ENCODE results near the gene HIF3A. TPM values are rescaled to one million over a fixed set of nuclear protein-coding genes. Genes with fewer than 3 reads are reported as not detected.

Gene HIF3A
- total and polyA plus RNA-seq, 2 donors (not counting 1 experiment from before 2014, with no cell fraction given): 0.12 to 1.5 TPM

- no peaks in the 10 kb centered on the region for H3K36me3 ChIP-seq (ENCODE audit: control insufficient read depth, insufficient read depth, low read length)
- H3K4me2 ChIP-seq (ENCODE audit: extremely low read depth, insufficient read depth, low read length): no peak overlapping the region
- H3K9me3 ChIP-seq (ENCODE audit: control insufficient read depth, insufficient read depth, low read depth, low read length): no peaks in the 10 kb centered on the region
- H3K4me1 ChIP-seq (ENCODE audit: control insufficient read depth, extremely low read depth, insufficient read depth, low read length): no peaks in the 10 kb centered on the region
- peaks cover 3% of the 10 kb centered on the region for H3K27me3 ChIP-seq (ENCODE audit: control insufficient read depth, insufficient read depth, low read length)
- no peak overlapping the region for H3K4me3 ChIP-seq (replicated peaks in 1 of 4; ENCODE audit: control extremely low read depth in 1 of 4, insufficient read depth in 1 of 4, low read depth in 3 of 4, low read length in 4 of 4)
- no peak overlapping the region for H3K9ac ChIP-seq (ENCODE audit: insufficient read depth, low read length)
- H4K20me1 ChIP-seq (ENCODE audit: control insufficient read depth, extremely low read depth, insufficient read depth, low read length): no peaks in the 10 kb centered on the region
- DNase-seq (ENCODE audit: low read depth in 2 of 2): no peak
- no peak overlapping the region for H2AFZ ChIP-seq (ENCODE audit: low read length)
- TF ChIP-seq CTCF (conservative IDR thresholded peaks at IDR 0.05 in 1 of 2, IDR thresholded peaks at IDR 0.05 in 1 of 2; ENCODE audit: low read depth in 1 of 2, low read length in 2 of 2) (no peak), EZH2 (IDR thresholded peaks at IDR 0.05; ENCODE audit: low read length, missing control alignments) (no peak)
- no peaks in the 10 kb centered on the region for H3K79me2 ChIP-seq (ENCODE audit: control insufficient read depth, insufficient read depth, low read length)
- no peak overlapping the region for H3K27ac ChIP-seq (ENCODE audit: insufficient read depth, low read length)
These were observed 13.1 kb upstream of the HIF3A start for GRCh38 chr19:46283771-46284170.

DNA sequence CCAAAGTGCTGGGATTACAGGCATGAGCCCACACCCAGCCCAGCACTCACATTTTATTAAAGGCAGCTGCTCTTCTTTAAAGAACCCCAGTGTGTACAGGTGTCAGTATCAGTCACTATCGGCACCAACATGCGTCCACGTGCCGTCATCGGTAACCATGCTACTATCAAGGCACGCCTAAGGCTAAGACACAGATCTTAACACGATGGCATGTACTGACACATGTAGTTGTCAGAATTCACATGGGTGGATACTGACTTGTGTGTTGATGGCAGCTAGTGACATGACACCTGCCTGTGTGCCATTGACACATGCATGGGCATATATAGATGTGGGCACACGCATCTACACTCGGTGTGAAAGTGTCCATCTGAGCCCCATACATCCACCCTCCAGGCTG, 12.2 kb upstream of the HIF3A start:
- no peak overlapping the region for H2AFZ ChIP-seq (ENCODE audit: low read length)
- H3K4me3 ChIP-seq (replicated peaks in 1 of 4; ENCODE audit: control extremely low read depth in 1 of 4, insufficient read depth in 1 of 4, low read depth in 3 of 4, low read length in 4 of 4): no peak overlapping the region
- no peak overlapping the region for H3K27ac ChIP-seq (ENCODE audit: insufficient read depth, low read length)
- no peaks in the 10 kb centered on the region for H3K36me3 ChIP-seq (ENCODE audit: control insufficient read depth, insufficient read depth, low read length)
- peaks cover 7% of the 10 kb centered on the region for H3K4me1 ChIP-seq (ENCODE audit: control insufficient read depth, extremely low read depth, insufficient read depth, low read length)
- no peaks in the 10 kb centered on the region for H3K27me3 ChIP-seq (ENCODE audit: control insufficient read depth, insufficient read depth, low read length)
- DNase-seq (ENCODE audit: low read depth in 2 of 2): no peak
- H3K9me3 ChIP-seq (ENCODE audit: control insufficient read depth, insufficient read depth, low read depth, low read length): no peaks in the 10 kb centered on the region
- no peak overlapping the region for H3K9ac ChIP-seq (ENCODE audit: insufficient read depth, low read length)
- H3K79me2 ChIP-seq (ENCODE audit: control insufficient read depth, insufficient read depth, low read length): no peaks in the 10 kb centered on the region
- no peak overlapping the region for H3K4me2 ChIP-seq (ENCODE audit: extremely low read depth, insufficient read depth, low read length)
- no peaks in the 10 kb centered on the region for H4K20me1 ChIP-seq (ENCODE audit: control insufficient read depth, extremely low read depth, insufficient read depth, low read length)
- TF ChIP-seq EZH2 (IDR thresholded peaks at IDR 0.05; ENCODE audit: low read length, missing control alignments) (no peak), CTCF (conservative IDR thresholded peaks at IDR 0.05 in 1 of 2, IDR thresholded peaks at IDR 0.05 in 1 of 2; ENCODE audit: low read depth in 1 of 2, low read length in 2 of 2) (no peak)

DNA sequence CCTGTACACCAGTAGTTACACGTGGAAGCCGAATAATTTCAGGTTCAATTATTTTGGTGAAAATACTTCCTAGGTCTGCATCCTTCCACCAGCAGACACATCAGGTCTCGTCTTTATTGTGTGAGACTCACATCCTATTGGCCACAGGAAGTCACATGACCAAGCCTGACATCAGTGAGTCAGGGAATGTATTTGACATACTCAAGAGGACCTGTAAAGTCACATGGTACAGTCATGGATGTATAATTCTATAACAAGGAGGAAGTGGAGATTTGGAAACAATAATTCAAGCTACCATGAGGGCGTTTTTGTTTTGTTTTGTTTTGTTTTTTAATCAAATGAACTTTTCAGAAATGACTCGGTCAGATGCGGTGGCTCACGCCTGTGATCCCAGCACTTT, 9.3 kb upstream of the HIF3A start:
- peaks cover 7% of the 10 kb centered on the region for H3K4me1 ChIP-seq (ENCODE audit: control insufficient read depth, extremely low read depth, insufficient read depth, low read length)
- no peak overlapping the region for H2AFZ ChIP-seq (ENCODE audit: low read length)
- H3K9me3 ChIP-seq (ENCODE audit: control insufficient read depth, insufficient read depth, low read depth, low read length): no peaks in the 10 kb centered on the region
- H3K36me3 ChIP-seq (ENCODE audit: control insufficient read depth, insufficient read depth, low read length): no peaks in the 10 kb centered on the region
- peak; percentile 22 to 32 for DNase-seq (ENCODE audit: low read depth in 2 of 2)
- H3K27me3 ChIP-seq (ENCODE audit: control insufficient read depth, insufficient read depth, low read length): no peaks in the 10 kb centered on the region
- H3K79me2 ChIP-seq (ENCODE audit: control insufficient read depth, insufficient read depth, low read length): no peaks in the 10 kb centered on the region
- H3K9ac ChIP-seq (ENCODE audit: insufficient read depth, low read length): no peak overlapping the region
- no peak overlapping the region for H3K4me3 ChIP-seq (replicated peaks in 1 of 4; ENCODE audit: control extremely low read depth in 1 of 4, insufficient read depth in 1 of 4, low read depth in 3 of 4, low read length in 4 of 4)
- TF ChIP-seq CTCF (conservative IDR thresholded peaks at IDR 0.05 in 1 of 2, IDR thresholded peaks at IDR 0.05 in 1 of 2; ENCODE audit: low read depth in 1 of 2, low read length in 2 of 2) (no peak), EZH2 (IDR thresholded peaks at IDR 0.05; ENCODE audit: low read length, missing control alignments) (no peak)
- H3K4me2 ChIP-seq (ENCODE audit: extremely low read depth, insufficient read depth, low read length): no peak overlapping the region
- H4K20me1 ChIP-seq (ENCODE audit: control insufficient read depth, extremely low read depth, insufficient read depth, low read length): no peaks in the 10 kb centered on the region
- H3K27ac ChIP-seq (ENCODE audit: insufficient read depth, low read length): no peak overlapping the region

All from fibroblast of lung (primary cell).